Osteocyte (in vitro differentiated cells): ENCODE data around the gene PKNOX2. TPM values are rescaled to one million over a fixed set of nuclear protein-coding genes. Genes with fewer than 3 reads are reported as not detected.

Experiments used
- DNase-seq: peaks from one replicate; pipeline ENCODE4 v3.0.0; 2021; ENCODE audit warnings: mixed read lengths; ENCODE audit not compliant: unreplicated experiment; ENCODE audit errors: extremely low spot score
- H3K27ac Mint-ChIP-seq: one replicate; pipeline ENCODE4 v1.8.0; 2021; ENCODE audit warnings: mild to moderate bottlenecking, mixed read lengths; ENCODE audit not compliant: unreplicated experiment
- H3K27me3 Mint-ChIP-seq: one replicate; pipeline ENCODE4 v1.8.0; 2021; ENCODE audit warnings: mixed read lengths; ENCODE audit not compliant: unreplicated experiment
- H3K36me3 Mint-ChIP-seq: one replicate; pipeline ENCODE4 v1.8.0; 2021; ENCODE audit warnings: mixed read lengths; ENCODE audit not compliant: unreplicated experiment
- H3K4me1 Mint-ChIP-seq: one replicate; pipeline ENCODE4 v1.8.0; 2021; ENCODE audit warnings: mixed read lengths; ENCODE audit not compliant: unreplicated experiment
- H3K4me3 Mint-ChIP-seq: one replicate; pipeline ENCODE4 v1.8.0; 2021; ENCODE audit warnings: mild to moderate bottlenecking, moderate library complexity, mixed read lengths; ENCODE audit not compliant: unreplicated experiment
- H3K9me3 Mint-ChIP-seq: one replicate; pipeline ENCODE4 v1.8.0; 2021; ENCODE audit warnings: mixed read lengths; ENCODE audit not compliant: unreplicated experiment
- total RNA-seq: library from RNA; stranded (reverse); gene quantifications from 2 replicates; pipeline ENCODE4 v1.2.1, GENCODE V29; 2021
- TF ChIP-seq, protein P1 (sequence below): fragments of 200-600 bp; sonication (generic); IDR thresholded peaks from 2 replicates; pipeline ENCODE4 v1.5.0; 2021; ENCODE audit warnings: antibody characterized with exemption, mild to moderate bottlenecking, moderate library complexity

The PKNOX2 gene
- total RNA-seq, 1 donor from 2014 or later: 89.3 TPM

DNA sequence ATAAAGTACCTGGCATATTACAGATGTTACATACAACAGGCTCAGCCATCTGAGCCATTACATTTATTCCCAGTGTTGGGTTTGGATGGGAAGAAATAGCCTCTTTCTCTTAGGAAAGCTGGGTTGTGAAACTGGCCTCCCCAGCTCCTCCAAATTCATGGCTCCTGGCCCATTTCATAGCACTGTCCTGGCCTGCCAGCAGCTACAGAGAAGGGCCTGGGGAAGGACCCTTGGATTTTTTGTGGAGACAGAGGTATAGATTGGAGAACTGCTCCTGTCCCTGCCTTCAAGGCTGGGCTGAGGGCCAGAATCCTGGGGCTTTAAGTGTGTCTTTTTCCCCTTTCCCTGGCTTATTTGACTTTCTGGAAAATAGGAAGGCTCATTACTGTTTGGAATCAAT, 18.0 kb downstream of the PKNOX2 start:
- DNase-seq: no peak
- TF ChIP-seq, protein P1, sequence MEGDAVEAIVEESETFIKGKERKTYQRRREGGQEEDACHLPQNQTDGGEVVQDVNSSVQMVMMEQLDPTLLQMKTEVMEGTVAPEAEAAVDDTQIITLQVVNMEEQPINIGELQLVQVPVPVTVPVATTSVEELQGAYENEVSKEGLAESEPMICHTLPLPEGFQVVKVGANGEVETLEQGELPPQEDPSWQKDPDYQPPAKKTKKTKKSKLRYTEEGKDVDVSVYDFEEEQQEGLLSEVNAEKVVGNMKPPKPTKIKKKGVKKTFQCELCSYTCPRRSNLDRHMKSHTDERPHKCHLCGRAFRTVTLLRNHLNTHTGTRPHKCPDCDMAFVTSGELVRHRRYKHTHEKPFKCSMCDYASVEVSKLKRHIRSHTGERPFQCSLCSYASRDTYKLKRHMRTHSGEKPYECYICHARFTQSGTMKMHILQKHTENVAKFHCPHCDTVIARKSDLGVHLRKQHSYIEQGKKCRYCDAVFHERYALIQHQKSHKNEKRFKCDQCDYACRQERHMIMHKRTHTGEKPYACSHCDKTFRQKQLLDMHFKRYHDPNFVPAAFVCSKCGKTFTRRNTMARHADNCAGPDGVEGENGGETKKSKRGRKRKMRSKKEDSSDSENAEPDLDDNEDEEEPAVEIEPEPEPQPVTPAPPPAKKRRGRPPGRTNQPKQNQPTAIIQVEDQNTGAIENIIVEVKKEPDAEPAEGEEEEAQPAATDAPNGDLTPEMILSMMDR: no peak
- Mint-ChIP-seq H3K4me3 (no peak overlapping the region), H3K4me1 (peaks cover 56% of the 10 kb centered on the region), H3K36me3 (peaks cover 30% of the 10 kb centered on the region), H3K27me3 (no peaks in the 10 kb centered on the region), H3K9me3 (peaks cover 6% of the 10 kb centered on the region), H3K27ac (peak overlapping the region; percentile 28)

DNA sequence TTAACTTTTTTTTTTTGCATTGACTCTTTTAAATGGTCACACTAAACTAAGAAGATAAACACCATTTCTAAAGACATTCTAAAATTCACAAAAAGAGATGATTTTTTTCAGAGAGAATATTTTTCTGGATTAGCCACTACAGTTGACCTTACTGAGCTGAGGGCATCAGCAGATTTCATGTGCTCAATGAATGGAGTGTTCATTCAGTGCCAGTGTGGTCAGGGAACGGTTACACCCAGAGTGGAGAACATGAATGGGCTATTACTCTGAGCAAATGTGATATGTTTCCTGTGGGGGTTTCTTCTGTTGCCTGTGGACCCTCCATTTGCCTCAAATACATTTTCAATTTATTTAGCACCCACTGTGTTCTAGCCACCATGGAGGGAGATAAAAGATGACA, 19.1 kb downstream of the PKNOX2 start:
- Mint-ChIP-seq H3K27ac (no peak overlapping the region), H3K27me3 (no peaks in the 10 kb centered on the region), H3K36me3 (peaks cover 30% of the 10 kb centered on the region), H3K9me3 (peaks cover 6% of the 10 kb centered on the region), H3K4me1 (peaks cover 45% of the 10 kb centered on the region), H3K4me3 (no peak overlapping the region)
- TF ChIP-seq, protein P1: no peak
- no peak for DNase-seq

DNA sequence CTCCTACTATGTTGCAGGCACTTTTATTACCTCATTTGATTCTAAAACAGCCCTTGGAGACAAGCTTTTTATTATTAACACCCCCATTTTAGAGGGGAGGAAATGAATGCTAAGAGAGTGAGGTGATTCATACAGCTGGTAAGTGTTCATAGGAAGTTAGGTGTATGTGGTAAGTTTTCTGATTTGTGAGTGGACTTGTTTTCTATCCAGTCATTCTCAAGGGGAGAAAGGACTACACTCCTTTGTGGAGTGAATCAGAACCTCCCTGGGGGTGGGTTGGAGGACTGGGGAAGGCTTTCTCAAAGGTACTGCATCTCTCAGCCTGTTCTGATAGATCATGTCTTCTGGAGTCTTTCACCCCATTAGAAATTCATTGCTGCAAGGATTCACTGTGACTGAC, 23.5 kb downstream of the PKNOX2 start:
- TF ChIP-seq, protein P1: no peak
- Mint-ChIP-seq H3K27me3 (no peaks in the 10 kb centered on the region), H3K4me3 (no peak overlapping the region), H3K36me3 (peaks cover 60% of the 10 kb centered on the region), H3K9me3 (peaks cover 6% of the 10 kb centered on the region), H3K27ac (no peak overlapping the region), H3K4me1 (peaks cover 13% of the 10 kb centered on the region)
- DNase-seq: no peak

DNA sequence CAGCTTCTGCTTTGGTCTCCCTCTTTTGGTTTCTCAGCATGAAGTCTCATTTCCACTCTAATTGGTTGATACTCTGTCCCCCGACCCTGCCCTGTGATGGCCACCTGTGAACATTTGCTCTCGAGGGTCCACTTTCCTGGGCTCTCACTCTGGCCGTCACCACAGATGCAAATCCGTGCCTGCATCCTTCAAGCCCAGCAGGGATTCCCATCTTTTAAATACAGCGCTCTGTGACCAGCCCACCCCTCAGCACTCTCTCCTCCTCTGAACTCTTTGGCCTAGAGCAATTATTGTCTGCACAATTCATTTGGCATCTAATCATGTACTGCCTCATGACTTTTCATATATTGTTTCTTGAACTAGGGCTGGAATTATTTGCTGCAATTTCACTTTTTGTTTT, 26.0 kb downstream of the PKNOX2 start:
- H3K4me1 Mint-ChIP-seq: peaks cover 7% of the 10 kb centered on the region

DNA sequence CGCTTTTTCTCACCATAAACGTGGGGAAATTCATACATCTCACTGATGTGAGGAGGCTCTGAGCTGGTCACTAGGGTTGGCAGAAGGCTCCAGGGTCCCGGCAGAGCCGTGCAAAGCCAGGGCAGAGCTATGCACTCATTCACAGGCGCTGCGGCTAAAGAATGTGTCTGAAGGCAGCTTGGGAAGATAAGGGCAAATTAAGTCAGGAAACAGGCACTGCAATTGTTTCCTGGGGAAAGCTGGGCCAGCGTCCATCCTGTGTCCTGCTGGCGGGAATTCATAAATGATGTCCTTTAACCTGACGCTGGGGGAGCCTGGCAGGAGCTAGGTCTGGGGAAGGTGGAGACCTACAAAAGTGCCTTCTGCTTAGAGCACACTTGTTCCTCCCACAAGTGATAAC, 27.6 kb downstream of the PKNOX2 start:
- peaks cover 7% of the 10 kb centered on the region for H3K4me1 Mint-ChIP-seq
- no peak overlapping the region for H3K4me3 Mint-ChIP-seq
- TF ChIP-seq, protein P1: no peak
- no peak overlapping the region for H3K27ac Mint-ChIP-seq
- no peak for DNase-seq
- H3K9me3 Mint-ChIP-seq: no peaks in the 10 kb centered on the region
- H3K27me3 Mint-ChIP-seq: no peaks in the 10 kb centered on the region
- peaks cover 44% of the 10 kb centered on the region for H3K36me3 Mint-ChIP-seq

More for the DNA sequence above, 26.0 kb downstream of the PKNOX2 start:
- Mint-ChIP-seq H3K36me3 (peaks cover 60% of the 10 kb centered on the region), H3K27ac (no peak overlapping the region), H3K9me3 (peaks cover 6% of the 10 kb centered on the region), H3K4me3 (no peak overlapping the region), H3K27me3 (no peaks in the 10 kb centered on the region)
- TF ChIP-seq, protein P1: no peak
- DNase-seq: no peak
